Type B pancreatic cell (in vitro differentiated cells): ENCODE results near the gene MMP28. TPM values are rescaled to one million over a fixed set of nuclear protein-coding genes. Genes with fewer than 3 reads are reported as not detected.

Experiments
- DNase-seq: peaks from one replicate; pipeline ENCODE4 v3.0.0; 2021; ENCODE audit warnings: mixed read lengths; ENCODE audit not compliant: unreplicated experiment; ENCODE audit errors: extremely low spot score
- H3K27ac Mint-ChIP-seq: 2 replicates; pipeline ENCODE4 v1.8.0; 2021; ENCODE audit warnings: mild to moderate bottlenecking, mixed read lengths
- H3K27me3 Mint-ChIP-seq: 2 replicates; pipeline ENCODE4 v1.8.0; 2021; ENCODE audit warnings: mixed read lengths
- H3K36me3 Mint-ChIP-seq: 2 replicates; pipeline ENCODE4 v1.8.0; 2021; ENCODE audit warnings: mixed read lengths
- H3K4me1 Mint-ChIP-seq: one replicate; pipeline ENCODE4 v1.8.0; 2021; ENCODE audit warnings: mixed read lengths; ENCODE audit not compliant: unreplicated experiment
- H3K4me3 Mint-ChIP-seq: 2 replicates; pipeline ENCODE4 v1.8.0; 2021; ENCODE audit warnings: mild to moderate bottlenecking, mixed read lengths
- H3K9me3 Mint-ChIP-seq: 2 replicates; pipeline ENCODE4 v1.8.0; 2021; ENCODE audit warnings: mixed read lengths
- CTCF ChIP-seq: fragments of 200-600 bp; sonication (generic); conservative IDR thresholded peaks from 2 replicates; pipeline ENCODE4 v1.5.0; 2021; ENCODE audit warnings: antibody characterized with exemption, mild to moderate bottlenecking
- total RNA-seq: library from RNA; stranded (reverse); gene quantifications from 2 replicates; pipeline ENCODE4 v1.2.1, GENCODE V29; 2021; ENCODE audit warnings: low replicate concordance

Gene MMP28
- total RNA-seq, 1 donor from 2014 or later: 0.97 TPM

- no peak for TF ChIP-seq CTCF
- peak; percentile 79 for DNase-seq
- H3K4me3 Mint-ChIP-seq: peak within 1 kb of the TSS; percentile 92
- H3K4me1 Mint-ChIP-seq: peaks cover 41% of the 10 kb centered on the region
- no peak within 1 kb of the TSS for H3K27ac Mint-ChIP-seq
- H3K36me3 Mint-ChIP-seq: no peaks in the 10 kb centered on the region
- no peaks in the 10 kb centered on the region for H3K9me3 Mint-ChIP-seq
- H3K27me3 Mint-ChIP-seq: peaks cover 10% of the 10 kb centered on the region
Measured at GRCh38 chr17:35731239-35731916, 64.1 kb downstream of the MMP28 start, which contains the start of gene RASL10B. RASL10B (plus strand) TSS chr17:35731639; CDS start chr17:35735185, 3,546 bp downstream.

- H3K27me3 Mint-ChIP-seq: peaks cover 10% of the 10 kb centered on the region
- no peak for DNase-seq
- peaks cover 49% of the 10 kb centered on the region for H3K4me1 Mint-ChIP-seq
- H3K36me3 Mint-ChIP-seq: no peaks in the 10 kb centered on the region
- no peak overlapping the region for H3K27ac Mint-ChIP-seq
- TF ChIP-seq CTCF: no peak
- H3K9me3 Mint-ChIP-seq: no peaks in the 10 kb centered on the region
- H3K4me3 Mint-ChIP-seq: peak overlapping the region; percentile 84
Measured at GRCh38 chr17:35730400-35731005, 64.9 kb downstream of the MMP28 start.

- no peak overlapping the region for H3K27ac Mint-ChIP-seq
- no peak for DNase-seq
- no peak for TF ChIP-seq CTCF
- H3K36me3 Mint-ChIP-seq: peaks cover under 1% of the 10 kb centered on the region
- H3K4me1 Mint-ChIP-seq: peaks cover 54% of the 10 kb centered on the region
- H3K27me3 Mint-ChIP-seq: peaks cover 10% of the 10 kb centered on the region
- H3K9me3 Mint-ChIP-seq: no peaks in the 10 kb centered on the region
- peak overlapping the region; percentile 76 for H3K4me3 Mint-ChIP-seq
Measured at GRCh38 chr17:35729405-35729833, 66.0 kb downstream of the MMP28 start.

GRCh38 chr17:35728551-35728950, 66.9 kb downstream of the MMP28 start:
- H3K4me1 Mint-ChIP-seq: peaks cover 54% of the 10 kb centered on the region
- no peak overlapping the region for H3K4me3 Mint-ChIP-seq
- no peaks in the 10 kb centered on the region for H3K9me3 Mint-ChIP-seq
- DNase-seq: no peak
- H3K36me3 Mint-ChIP-seq: peaks cover 9% of the 10 kb centered on the region
- TF ChIP-seq CTCF: no peak
- H3K27me3 Mint-ChIP-seq: peaks cover 10% of the 10 kb centered on the region
- H3K27ac Mint-ChIP-seq: no peak overlapping the region

- no peaks in the 10 kb centered on the region for H3K9me3 Mint-ChIP-seq
Measured at GRCh38 chr17:35727635-35728034, 67.8 kb downstream of the MMP28 start.

More at GRCh38 chr17:35727635-35728034, 67.8 kb downstream of the MMP28 start:
- peak overlapping the region; percentile 26 for H3K4me3 Mint-ChIP-seq
- peaks cover 11% of the 10 kb centered on the region for H3K36me3 Mint-ChIP-seq
- H3K4me1 Mint-ChIP-seq: peaks cover 54% of the 10 kb centered on the region
- peak overlapping the region; percentile 21 for H3K27ac Mint-ChIP-seq
- peaks cover 10% of the 10 kb centered on the region for H3K27me3 Mint-ChIP-seq
- no peak for DNase-seq
- TF ChIP-seq CTCF: no peak
